SKM-1 (cell line): Measurements from ENCODE around the gene NAV2.

ENCODE experiments used
- DNase-seq: peaks from one replicate; lab custom pipeline; 2025; ENCODE audit not compliant: unreplicated experiment; lab: John Stamatoyannopoulos, UW

Gene NAV2

GRCh38 chr11:19853016-19853415 lies 140.4 kb downstream of the NAV2 start:
- DNase-seq = no peak

- no peak for DNase-seq
Measured at GRCh38 chr11:19853920-19854319, 141.3 kb downstream of the NAV2 start.

GRCh38 chr11:19861171-19861570 lies 148.5 kb downstream of the NAV2 start:
- DNase-seq = no peak

- DNase-seq = no peak
Measured at GRCh38 chr11:19862091-19862490, 149.5 kb downstream of the NAV2 start.

- no peak for DNase-seq
Measured at GRCh38 chr11:19864141-19865140, 151.8 kb downstream of the NAV2 start.

- DNase-seq = no peak
Measured at GRCh38 chr11:19866037-19866436, 153.4 kb downstream of the NAV2 start.

GRCh38 chr11:19866521-19866920 lies 153.9 kb downstream of the NAV2 start:
- no peak for DNase-seq

GRCh38 chr11:19867064-19867463 lies 154.4 kb downstream of the NAV2 start:
- DNase-seq = no peak

- DNase-seq = no peak
Measured at GRCh38 chr11:19868281-19868821, 155.7 kb downstream of the NAV2 start.

- DNase-seq = no peak
Measured at GRCh38 chr11:19868871-19869270, 156.2 kb downstream of the NAV2 start.

- no peak for DNase-seq
Measured at GRCh38 chr11:19869466-19869865, 156.8 kb downstream of the NAV2 start.

GRCh38 chr11:19869946-19870589 lies 157.4 kb downstream of the NAV2 start:
- DNase-seq = no peak

- DNase-seq = no peak
Measured at GRCh38 chr11:19871531-19871930, 158.9 kb downstream of the NAV2 start.

GRCh38 chr11:19872512-19873145 lies 160.0 kb downstream of the NAV2 start:
- no peak for DNase-seq

- no peak for DNase-seq
Measured at GRCh38 chr11:19873730-19874129, 161.1 kb downstream of the NAV2 start.

GRCh38 chr11:19874266-19874665 lies 161.6 kb downstream of the NAV2 start:
- no peak for DNase-seq

GRCh38 chr11:19876750-19877149 lies 164.1 kb downstream of the NAV2 start:
- DNase-seq = no peak

GRCh38 chr11:19878520-19878919 lies 165.9 kb downstream of the NAV2 start:
- DNase-seq = no peak

- no peak for DNase-seq
Measured at GRCh38 chr11:19879307-19880087, 166.9 kb downstream of the NAV2 start.

- DNase-seq = no peak
Measured at GRCh38 chr11:19880088-19880345, 167.4 kb downstream of the NAV2 start.

- no peak for DNase-seq
Measured at GRCh38 chr11:19881177-19881576, 168.5 kb downstream of the NAV2 start.
